BJ (cell line): ENCODE measurements around the gene FOSL1. TPM values are rescaled to one million over a fixed set of nuclear protein-coding genes. Genes with fewer than 3 reads are reported as not detected.

Experiments
- CTCF ChIA-PET: fragments of 350-600 bp; formaldehyde crosslinking; extraction: SDS; loops from one replicate; lab custom pipeline; 2021; ENCODE audit warnings: antibody characterized with exemption, inconsistent platforms; lab: Yijun Ruan, JAX
- POLR2A ChIA-PET: fragments of 300-600 bp; sonication (Branson Sonifier 250); formaldehyde crosslinking; extraction: SDS; loops from one replicate; lab custom pipeline; 2021; ENCODE audit warnings: antibody characterized with exemption; lab: Charles Lee
- DNase-seq: peaks from one replicate; pipeline ENCODE4 v3.0.0-alpha.2; 2011; ENCODE audit warnings: low read depth
- H3K27me3 ChIP-seq: 2 replicates; pipeline ENCODE4 v1.6.0; 2011; ENCODE audit warnings: low read length; ENCODE audit not compliant: control insufficient read depth, insufficient read depth
- H3K36me3 ChIP-seq: 2 replicates; pipeline ENCODE4 v1.5.1; 2011; ENCODE audit warnings: low read length; ENCODE audit not compliant: control insufficient read depth, insufficient read depth
- H3K4me3 ChIP-seq: 2 replicates; pipeline ENCODE4 v1.5.1; 2011; ENCODE audit warnings: low read depth, mild to moderate bottlenecking, control low read depth, low read length
- polyA plus RNA-seq: library from polyadenylated mRNA; depleted of rRNA; stranded (reverse); fragments of >200 nt; gene quantifications from 2 replicates; pipeline ENCODE4 v1.2.3, GENCODE V29; 2011
- TF ChIP-seq, protein P1 (sequence below): IDR thresholded peaks from 2 replicates; pipeline ENCODE4 v1.5.1; 2011; ENCODE audit warnings: low read depth, mild to moderate bottlenecking, control low read depth, inconsistent platforms, low read length, moderate library complexity; ENCODE audit not compliant: insufficient read depth

The FOSL1 gene
- polyA plus RNA-seq, 1 experiment, result 10.3 TPM

GRCh38 chr11:65868076-65868667 lies 32.0 kb downstream of the FOSL1 start:
- TF ChIP-seq, protein P1, sequence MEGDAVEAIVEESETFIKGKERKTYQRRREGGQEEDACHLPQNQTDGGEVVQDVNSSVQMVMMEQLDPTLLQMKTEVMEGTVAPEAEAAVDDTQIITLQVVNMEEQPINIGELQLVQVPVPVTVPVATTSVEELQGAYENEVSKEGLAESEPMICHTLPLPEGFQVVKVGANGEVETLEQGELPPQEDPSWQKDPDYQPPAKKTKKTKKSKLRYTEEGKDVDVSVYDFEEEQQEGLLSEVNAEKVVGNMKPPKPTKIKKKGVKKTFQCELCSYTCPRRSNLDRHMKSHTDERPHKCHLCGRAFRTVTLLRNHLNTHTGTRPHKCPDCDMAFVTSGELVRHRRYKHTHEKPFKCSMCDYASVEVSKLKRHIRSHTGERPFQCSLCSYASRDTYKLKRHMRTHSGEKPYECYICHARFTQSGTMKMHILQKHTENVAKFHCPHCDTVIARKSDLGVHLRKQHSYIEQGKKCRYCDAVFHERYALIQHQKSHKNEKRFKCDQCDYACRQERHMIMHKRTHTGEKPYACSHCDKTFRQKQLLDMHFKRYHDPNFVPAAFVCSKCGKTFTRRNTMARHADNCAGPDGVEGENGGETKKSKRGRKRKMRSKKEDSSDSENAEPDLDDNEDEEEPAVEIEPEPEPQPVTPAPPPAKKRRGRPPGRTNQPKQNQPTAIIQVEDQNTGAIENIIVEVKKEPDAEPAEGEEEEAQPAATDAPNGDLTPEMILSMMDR, result no peak
- DNase-seq, result no peak
- ChIA-PET POLR2A (interaction anchor here (0.6 kb wide), 1 partner anchor 10 kb away, joined by 4 read pairs; the partner anchor contains the start of gene CFL1), CTCF (interaction anchor here (1.0 to 6.9 kb wide), 4 partner anchors 8 to 21 kb away, joined by 3 to 70 read pairs (median 36); partner anchors contain the start of genes FIBP and MUS81)
- Histone ChIP-seq H3K4me3 (no peak overlapping the region), H3K36me3 (peaks cover 49% of the 10 kb centered on the region), H3K27me3 (no peaks in the 10 kb centered on the region)

GRCh38 chr11:65867284-65868071 lies 32.7 kb downstream of the FOSL1 start:
- H3K27me3 ChIP-seq, result no peaks in the 10 kb centered on the region
- TF ChIP-seq, protein P1, result no peak
- POLR2A ChIA-PET, result no interaction called here
- no peak for DNase-seq
- H3K36me3 ChIP-seq, result peaks cover 54% of the 10 kb centered on the region
- no peak overlapping the region for H3K4me3 ChIP-seq
- CTCF ChIA-PET, result interaction anchor here (1.1 kb wide), 1 partner anchor 22 kb away, joined by 5 read pairs; the partner anchor contains the start of gene FIBP

DNA sequence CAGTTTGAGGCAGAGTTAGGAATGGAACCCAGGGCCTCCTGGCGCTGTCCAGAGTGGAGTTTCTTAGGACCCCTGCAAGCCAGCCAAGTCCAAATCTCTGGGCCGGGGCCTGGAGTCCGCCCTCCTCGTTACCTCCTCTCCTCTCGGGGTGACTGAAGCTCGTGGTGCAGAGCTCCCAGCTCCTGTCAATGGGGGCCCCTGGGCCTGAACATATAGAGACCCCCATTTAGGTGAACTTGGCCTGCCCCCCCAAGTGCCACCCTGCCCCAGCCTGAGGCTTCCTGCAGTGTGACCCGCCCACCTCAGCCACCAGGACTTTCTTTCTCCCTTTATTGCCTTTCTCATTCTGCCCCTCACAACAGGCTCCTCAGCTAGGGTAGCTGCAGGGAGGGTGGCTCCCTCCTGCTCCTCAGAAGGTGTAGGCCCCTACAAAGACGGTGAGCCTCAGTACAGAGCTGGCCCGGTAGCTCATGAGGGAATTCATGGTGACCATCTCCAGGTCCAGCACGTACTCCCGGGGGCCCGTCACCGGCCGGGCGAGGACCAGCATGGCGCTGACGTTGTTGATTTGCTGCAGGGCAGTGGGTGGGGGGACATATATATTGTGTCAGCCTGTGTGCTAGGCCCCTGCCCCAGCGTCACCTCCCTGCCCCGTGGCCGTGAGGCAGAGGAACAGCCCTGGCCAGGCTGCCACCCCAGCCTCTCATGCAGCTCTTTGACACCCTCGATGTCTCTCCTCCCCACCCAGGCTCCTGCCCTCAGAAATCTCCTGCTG lies 33.5 kb downstream of the FOSL1 start:
- peaks cover 58% of the 10 kb centered on the region for H3K36me3 ChIP-seq
- no peaks in the 10 kb centered on the region for H3K27me3 ChIP-seq
- ChIA-PET CTCF (interaction anchor here (0.9 to 1.6 kb wide), 3 partner anchors 18 to 147 kb away, joined by 3 to 8 read pairs (median 4); partner anchors contain the start of gene FIBP), POLR2A (interaction anchor here (0.6 kb wide), 1 partner anchor 49 kb away, joined by 3 read pairs; no protein-coding TSS in a partner anchor)
- H3K4me3 ChIP-seq, result no peak overlapping the region
- DNase-seq, result no peak
- TF ChIP-seq, protein P1, result no peak

DNA sequence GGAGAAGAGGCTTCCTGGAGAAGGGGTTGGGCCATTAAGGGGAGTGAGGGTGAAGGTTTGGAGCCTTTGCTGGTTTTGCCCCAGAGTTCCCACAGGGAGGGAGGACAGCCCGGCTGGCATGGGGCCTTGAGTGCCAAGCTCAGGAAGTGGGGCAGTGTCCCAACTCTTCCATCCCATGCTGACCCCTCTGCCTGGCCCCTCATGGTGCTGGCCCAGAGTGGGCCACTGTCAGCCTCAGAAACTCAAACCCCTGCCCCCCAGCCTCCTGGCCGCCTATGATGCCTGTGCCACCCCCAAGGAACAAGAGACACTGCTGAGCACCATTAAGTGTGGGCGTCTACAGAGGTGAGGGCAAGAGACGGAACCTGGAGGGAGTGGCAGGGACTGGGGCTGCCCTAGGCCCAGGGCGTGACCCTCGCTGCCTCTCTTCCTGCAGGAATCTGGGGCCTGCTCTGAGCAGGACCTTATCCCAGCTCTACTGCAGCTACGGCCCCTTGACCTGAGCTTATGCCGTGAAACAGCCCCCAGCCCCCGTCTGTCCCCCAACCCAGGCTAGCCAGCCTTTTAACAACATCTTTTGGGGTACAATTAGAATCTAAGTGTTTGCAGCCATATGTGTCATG lies 34.5 kb downstream of the FOSL1 start:
- DNase-seq, result no peak
- ChIA-PET CTCF (interaction anchor here (0.9 to 1.6 kb wide), 3 partner anchors 19 to 146 kb away, joined by 3 to 8 read pairs (median 4); partner anchors contain the start of gene FIBP), POLR2A (interaction anchor here (0.6 kb wide), 1 partner anchor 9 kb away, joined by 4 read pairs; no protein-coding TSS in a partner anchor)
- Histone ChIP-seq H3K36me3 (peaks cover 55% of the 10 kb centered on the region), H3K27me3 (no peaks in the 10 kb centered on the region), H3K4me3 (no peak overlapping the region)
- TF ChIP-seq, protein P1, result no peak
